GM21717 (cell line): Measurements from ENCODE around the gene PFKFB3.

Source experiments
- ATAC-seq: cut with Tn5 transposase; IDR thresholded peaks from one replicate; pipeline ENCODE4 v1.9.1; 2021; ENCODE audit warnings: mild to moderate bottlenecking, moderate library complexity; ENCODE audit not compliant: unreplicated experiment

Gene PFKFB3

DNA sequence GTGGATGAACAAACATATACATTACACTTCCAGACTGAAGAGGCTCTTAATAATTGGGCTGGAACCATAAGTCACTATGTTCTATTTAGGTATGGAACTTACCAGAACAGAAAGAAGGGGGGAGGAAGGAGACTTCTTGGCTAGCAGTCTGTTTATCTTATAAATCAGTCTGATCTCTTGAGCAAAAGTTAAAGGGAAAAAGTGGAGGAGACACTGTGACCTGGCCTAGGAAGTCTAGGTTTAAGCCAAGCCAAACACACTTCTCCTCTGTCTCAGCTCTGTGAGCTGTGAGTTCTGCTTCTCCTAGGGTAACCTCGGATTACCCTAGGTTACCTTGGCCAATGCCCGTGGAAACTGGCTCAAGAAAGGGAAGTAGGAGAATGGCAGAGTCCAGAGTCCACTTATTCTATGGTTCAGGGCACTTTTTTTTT is 95.2 kb downstream of the PFKFB3 start:
- ATAC-seq: no peak

DNA sequence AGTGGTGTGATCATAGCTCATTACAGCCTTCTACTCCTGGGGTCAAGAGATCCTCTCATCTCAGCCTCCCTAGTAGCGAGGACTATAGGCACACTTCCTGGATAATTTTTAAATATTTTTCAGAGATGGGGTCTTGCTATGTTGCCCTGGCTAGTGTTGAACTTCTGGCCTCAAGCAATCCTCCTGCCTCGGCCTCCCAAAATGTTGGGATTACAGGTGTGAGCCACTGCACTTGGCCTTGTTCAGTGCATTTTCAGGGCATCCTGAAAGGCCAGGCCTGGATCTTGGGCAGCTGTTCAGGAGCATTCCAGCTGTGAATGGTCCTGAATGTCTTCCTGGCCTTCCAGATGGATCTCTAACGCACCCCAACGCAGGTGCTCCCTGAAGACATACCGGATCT is 95.7 kb downstream of the PFKFB3 start:
- no peak for ATAC-seq

DNA sequence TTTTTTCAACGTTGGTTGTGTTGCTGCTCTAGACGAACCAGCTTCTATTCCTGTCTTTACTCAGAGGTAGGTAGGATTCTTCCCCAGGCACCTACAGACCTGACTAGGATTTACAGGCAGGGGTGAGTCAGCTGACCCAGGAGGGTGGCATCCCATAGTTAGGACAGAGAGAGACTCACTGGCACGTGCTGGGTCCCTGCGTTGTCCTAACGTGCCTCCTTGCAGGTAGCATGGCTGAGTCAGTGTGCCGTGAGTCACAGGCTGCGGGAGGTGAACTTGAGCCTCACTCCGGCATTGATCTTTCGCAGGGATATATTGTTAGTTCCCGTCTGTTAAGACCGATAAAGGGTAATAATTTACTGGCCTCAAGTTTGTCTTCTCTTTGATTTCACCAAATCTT is 96.5 kb downstream of the PFKFB3 start:
- ATAC-seq: no peak

DNA sequence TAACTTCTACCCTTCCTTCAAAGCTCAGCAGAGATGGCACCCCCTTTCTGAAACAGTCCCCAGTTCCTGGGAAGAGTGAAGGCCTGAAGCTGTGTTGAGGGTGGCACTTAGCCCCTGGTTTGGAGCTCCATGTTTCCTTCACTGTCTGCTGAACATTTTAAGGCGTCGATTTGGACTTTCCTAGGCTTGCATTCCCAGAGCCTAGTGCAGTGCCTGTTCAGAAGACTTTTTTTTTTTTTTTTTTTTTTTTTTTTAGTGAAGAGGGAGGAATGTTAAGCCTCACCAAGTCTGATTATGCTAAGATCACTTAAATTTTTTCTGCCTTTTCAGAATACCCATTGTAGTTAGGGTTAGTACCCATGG is 97.0 kb downstream of the PFKFB3 start:
- ATAC-seq: no peak

DNA sequence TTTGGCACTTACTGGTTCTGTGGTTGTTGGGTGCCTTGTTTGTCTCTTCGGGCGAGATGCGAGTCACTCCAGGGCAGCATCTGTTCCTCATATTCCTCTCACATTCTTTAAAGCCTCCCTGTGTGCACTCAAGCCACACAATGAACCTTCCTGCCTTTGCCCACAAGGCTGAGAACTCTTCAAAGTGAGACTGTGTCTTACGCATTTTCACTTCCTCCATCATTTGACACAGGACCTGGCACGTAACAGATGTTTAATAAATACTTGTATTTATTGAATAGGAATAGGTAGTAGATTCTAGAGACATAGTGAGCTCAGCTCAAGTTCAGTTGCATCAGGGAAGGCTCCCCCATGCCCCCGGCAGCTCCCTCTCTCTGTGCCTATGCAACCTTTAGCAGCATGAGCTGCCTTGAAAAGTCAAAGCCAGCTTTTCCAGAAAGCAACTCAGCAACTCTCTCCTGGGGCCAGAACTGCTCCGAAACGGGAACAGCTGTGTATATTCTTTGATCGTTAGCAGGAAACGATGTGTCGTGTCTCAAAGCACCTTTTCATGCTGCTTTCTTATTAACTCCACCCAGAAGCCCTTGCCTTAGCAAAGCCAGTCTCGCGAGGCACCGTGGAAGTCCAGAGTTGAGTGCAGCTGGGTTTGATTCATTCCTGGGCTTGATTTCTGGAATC is 97.5 kb downstream of the PFKFB3 start:
- ATAC-seq: peak; percentile 86

DNA sequence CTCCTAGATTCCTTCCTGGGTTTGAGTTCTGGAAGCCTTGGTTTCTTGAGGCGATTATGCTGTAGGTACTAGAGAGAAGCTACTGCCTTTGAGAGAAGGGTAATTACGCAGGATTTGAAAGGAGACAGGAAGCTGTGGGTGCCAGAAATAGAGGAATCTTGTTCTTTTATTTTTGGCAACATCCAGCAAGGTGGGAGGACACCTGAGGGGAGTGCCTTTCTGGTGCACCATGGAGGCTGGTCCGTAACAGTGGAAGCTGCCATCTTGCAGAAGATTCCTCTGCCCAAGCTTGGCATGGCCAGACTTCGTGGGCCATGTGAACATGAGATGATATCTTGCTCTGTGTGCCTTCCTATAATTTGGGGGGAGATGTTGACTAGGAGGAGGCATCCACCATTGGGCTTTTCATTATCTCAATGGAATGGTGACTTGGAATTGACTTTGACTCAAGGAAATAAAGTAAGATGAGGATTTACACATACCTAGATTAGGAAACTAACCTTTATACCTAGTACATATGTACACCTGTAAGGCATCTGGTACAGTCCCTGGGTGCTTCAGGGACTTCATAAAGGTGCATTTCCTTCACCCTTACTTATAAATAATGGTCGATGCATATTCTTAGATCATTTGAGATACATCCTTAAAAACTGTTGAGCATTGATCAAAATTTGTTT is 98.2 kb downstream of the PFKFB3 start:
- no peak for ATAC-seq

DNA sequence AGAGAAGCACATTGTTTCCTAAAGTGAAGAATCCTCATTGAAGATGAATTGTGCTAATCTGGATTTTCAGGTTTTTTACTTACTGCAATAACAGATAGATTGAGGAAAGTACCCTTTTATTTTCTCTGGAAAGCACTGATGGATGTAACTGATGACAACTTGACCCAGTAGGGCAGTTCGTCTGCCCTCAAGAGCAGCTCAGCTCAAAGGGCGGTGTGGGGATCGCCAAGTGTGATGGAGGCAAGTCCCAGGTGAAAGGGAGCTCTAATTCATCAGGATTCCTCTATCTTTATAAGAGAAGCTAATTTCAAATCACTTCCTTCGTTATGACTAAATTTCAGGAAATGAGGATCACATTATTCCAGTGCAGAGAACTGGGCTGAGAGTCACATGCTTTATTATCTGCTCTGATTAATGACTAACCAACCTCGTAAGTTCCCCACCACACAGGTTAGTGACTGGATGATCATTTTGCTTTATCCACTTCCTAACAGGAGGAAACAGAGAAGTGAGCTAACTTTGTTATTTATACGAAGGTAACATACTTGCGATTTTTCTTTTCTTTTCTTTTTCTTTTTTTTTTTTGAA is 98.8 kb downstream of the PFKFB3 start:
- ATAC-seq: no peak
